Large intestine (tissue), 3 donors: ENCODE measurements around the gene PTPRN2. TPM values are rescaled to one million over a fixed set of nuclear protein-coding genes. Genes with fewer than 3 reads are reported as not detected.
"Not testable (repeated sequence)": the region's sequence is repeated elsewhere in the genome, so short reads cannot be mapped to it uniquely, and the experiment has no call there.

Source experiments
- DNase-seq, 2 donors: peaks; one replicate each; pipeline versions ENCODE4 v3.0.0 to v3.0.0-alpha.2; 2013
- H3K27ac ChIP-seq: one replicate; pipeline ENCODE4 v1.5.1; 2013; ENCODE audit warnings: low read length
- H3K27me3 ChIP-seq: 2 replicates; pipeline ENCODE4 v1.6.1; 2013; ENCODE audit warnings: low read length; ENCODE audit not compliant: control insufficient read depth, insufficient read depth
- H3K36me3 ChIP-seq: 2 replicates; pipeline ENCODE4 v1.6.1; 2013; ENCODE audit warnings: low read length; ENCODE audit not compliant: control insufficient read depth, insufficient read depth
- H3K4me1 ChIP-seq: one replicate; pipeline ENCODE4 v1.6.1; 2013; ENCODE audit warnings: low read length; ENCODE audit not compliant: control insufficient read depth, insufficient read depth
- H3K4me3 ChIP-seq: one replicate; pipeline ENCODE4 v1.5.1; 2013; ENCODE audit warnings: low read length
- H3K9me3 ChIP-seq: one replicate; pipeline ENCODE4 v1.6.1; 2013; ENCODE audit warnings: mild to moderate bottlenecking, low read depth, low read length, moderate library complexity; ENCODE audit not compliant: control insufficient read depth
- WGBS: methylation state at CpG from one replicate; pipeline ENCODE4 v1.1.5; 2013; ENCODE audit warnings: low lambda C conversion rate; ENCODE audit not compliant: insufficient coverage; 5-methylcytosine and 5-hydroxymethylcytosine counted together
- polyA plus RNA-seq: library from polyadenylated mRNA; unstranded; fragments of 120-200 nt; gene quantifications from one replicate; pipeline ENCODE4 v1.2.1, GENCODE V29; 2013

The PTPRN2 gene
- polyA plus RNA-seq, 1 donor: 13.4 TPM

GRCh38 chr7:158351051-158351450 is 236.6 kb downstream of the PTPRN2 start:
- no peak for DNase-seq

GRCh38 chr7:158350166-158350900 is 237.3 kb downstream of the PTPRN2 start:
- Histone ChIP-seq H3K4me3 (no peak overlapping the region), H3K9me3 (no peaks in the 10 kb centered on the region), H3K27ac (no peak overlapping the region), H3K4me1 (no peaks in the 10 kb centered on the region), H3K36me3 (no peaks in the 10 kb centered on the region), H3K27me3 (no peaks in the 10 kb centered on the region)
- no CpG with 5 or more reads among the region's 12 CpGs for WGBS
- DNase-seq: no peak

More at GRCh38 chr7:158351051-158351450, 236.6 kb downstream of the PTPRN2 start:
- Histone ChIP-seq H3K4me1 (no peaks in the 10 kb centered on the region), H3K4me3 (no peak overlapping the region), H3K9me3 (no peaks in the 10 kb centered on the region), H3K27me3 (no peaks in the 10 kb centered on the region), H3K36me3 (no peaks in the 10 kb centered on the region), H3K27ac (no peak overlapping the region)
- no CpG with 5 or more reads among the region's 11 CpGs for WGBS

- no peaks in the 10 kb centered on the region for H3K4me1 ChIP-seq
- H3K9me3 ChIP-seq: peaks cover 4% of the 10 kb centered on the region
Measured at GRCh38 chr7:158348446-158348845, 239.2 kb downstream of the PTPRN2 start.

GRCh38 chr7:158348039-158348438 is 239.6 kb downstream of the PTPRN2 start:
- DNase-seq, H3K27me3 ChIP-seq, H3K4me1 ChIP-seq, H3K36me3 ChIP-seq, H3K4me3 ChIP-seq, H3K9me3 ChIP-seq, H3K27ac ChIP-seq: not testable (repeated sequence)
- WGBS: no CpG with 5 or more reads among the region's 4 CpGs

More at GRCh38 chr7:158348446-158348845, 239.2 kb downstream of the PTPRN2 start:
- H3K4me3 ChIP-seq: no peak overlapping the region
- WGBS: no CpG with 5 or more reads among the region's 3 CpGs
- no peaks in the 10 kb centered on the region for H3K36me3 ChIP-seq
- H3K27ac ChIP-seq: no peak overlapping the region
- no peak for DNase-seq
- H3K27me3 ChIP-seq: no peaks in the 10 kb centered on the region

GRCh38 chr7:158345731-158346130 is 241.9 kb downstream of the PTPRN2 start:
- WGBS: no CpG with 5 or more reads among the region's 6 CpGs

GRCh38 chr7:158344706-158345300 is 242.8 kb downstream of the PTPRN2 start:
- no peak for DNase-seq
- no CpG with 5 or more reads among the region's 11 CpGs for WGBS
- H3K4me3 ChIP-seq: no peak overlapping the region
- no peaks in the 10 kb centered on the region for H3K36me3 ChIP-seq
- no peaks in the 10 kb centered on the region for H3K27me3 ChIP-seq
- peaks cover 6% of the 10 kb centered on the region for H3K9me3 ChIP-seq
- no peak overlapping the region for H3K27ac ChIP-seq
- no peaks in the 10 kb centered on the region for H3K4me1 ChIP-seq

More at GRCh38 chr7:158345731-158346130, 241.9 kb downstream of the PTPRN2 start:
- Histone ChIP-seq H3K27me3 (no peaks in the 10 kb centered on the region), H3K36me3 (no peaks in the 10 kb centered on the region), H3K4me1 (no peaks in the 10 kb centered on the region), H3K4me3 (no peak overlapping the region), H3K9me3 (peaks cover 6% of the 10 kb centered on the region), H3K27ac (no peak overlapping the region)
- no peak for DNase-seq

GRCh38 chr7:158343936-158344455 is 243.6 kb downstream of the PTPRN2 start:
- no peak for DNase-seq

GRCh38 chr7:158343526-158343925 is 244.1 kb downstream of the PTPRN2 start:
- H3K27me3 ChIP-seq: no peaks in the 10 kb centered on the region
- WGBS: no CpG with 5 or more reads among the region's 20 CpGs
- H3K9me3 ChIP-seq: peaks cover 6% of the 10 kb centered on the region
- H3K27ac ChIP-seq: no peak overlapping the region
- H3K4me3 ChIP-seq: no peak overlapping the region
- no peak for DNase-seq
- H3K36me3 ChIP-seq: no peaks in the 10 kb centered on the region
- no peaks in the 10 kb centered on the region for H3K4me1 ChIP-seq

More at GRCh38 chr7:158343936-158344455, 243.6 kb downstream of the PTPRN2 start:
- no peaks in the 10 kb centered on the region for H3K27me3 ChIP-seq
- H3K36me3 ChIP-seq: no peaks in the 10 kb centered on the region
- H3K27ac ChIP-seq: no peak overlapping the region
- H3K9me3 ChIP-seq: peaks cover 6% of the 10 kb centered on the region
- no CpG with 5 or more reads among the region's 10 CpGs for whole genome bisulfite sequencing
- no peak overlapping the region for H3K4me3 ChIP-seq
- H3K4me1 ChIP-seq: no peaks in the 10 kb centered on the region

- not testable (repeated sequence) for H3K36me3 ChIP-seq, H3K27ac ChIP-seq, H3K9me3 ChIP-seq, H3K4me3 ChIP-seq, DNase-seq, H3K4me1 ChIP-seq, H3K27me3 ChIP-seq
- 86% methylated on average over 1 of the region's 15 CpGs for WGBS
Measured at GRCh38 chr7:158341097-158341496, 246.5 kb downstream of the PTPRN2 start.

- not testable (repeated sequence) for DNase-seq, H3K4me3 ChIP-seq, H3K9me3 ChIP-seq, H3K4me1 ChIP-seq, H3K36me3 ChIP-seq, H3K27ac ChIP-seq, H3K27me3 ChIP-seq
- WGBS: no CpG with 5 or more reads among the region's 9 CpGs
Measured at GRCh38 chr7:158336952-158337351, 250.7 kb downstream of the PTPRN2 start.
